HG02798 (cell line): ENCODE measurements around the gene CGB2.
"Not testable (repeated sequence)": the region's sequence is repeated elsewhere in the genome, so short reads cannot be mapped to it uniquely, and the experiment has no call there.

ENCODE experiments used
- ATAC-seq: cut with Tn5 transposase; IDR thresholded peaks from one replicate; pipeline ENCODE4 v1.9.1; 2021; ENCODE audit warnings: mild to moderate bottlenecking; ENCODE audit not compliant: unreplicated experiment, poor library complexity

CGB2 gene

DNA sequence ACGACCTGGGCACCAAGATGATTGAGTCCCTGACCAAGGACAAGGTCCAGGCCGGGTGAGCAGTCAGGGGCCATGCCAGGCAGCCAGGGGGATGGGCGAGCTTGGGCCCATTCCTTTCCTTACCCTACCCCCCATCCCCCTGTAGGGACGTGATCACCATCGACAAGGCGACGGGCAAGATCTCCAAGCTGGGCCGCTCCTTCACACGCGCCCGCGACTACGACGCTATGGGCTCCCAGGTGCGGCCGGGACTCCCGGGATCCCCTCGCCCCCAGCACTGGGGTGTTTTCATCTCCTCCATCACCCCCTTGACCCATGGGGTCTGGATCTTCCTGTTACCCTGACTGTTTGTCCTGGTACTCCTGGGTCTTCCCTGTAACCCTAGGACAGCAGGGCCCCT is 21.9 kb upstream of the CGB2 start:
- no peak for ATAC-seq

DNA sequence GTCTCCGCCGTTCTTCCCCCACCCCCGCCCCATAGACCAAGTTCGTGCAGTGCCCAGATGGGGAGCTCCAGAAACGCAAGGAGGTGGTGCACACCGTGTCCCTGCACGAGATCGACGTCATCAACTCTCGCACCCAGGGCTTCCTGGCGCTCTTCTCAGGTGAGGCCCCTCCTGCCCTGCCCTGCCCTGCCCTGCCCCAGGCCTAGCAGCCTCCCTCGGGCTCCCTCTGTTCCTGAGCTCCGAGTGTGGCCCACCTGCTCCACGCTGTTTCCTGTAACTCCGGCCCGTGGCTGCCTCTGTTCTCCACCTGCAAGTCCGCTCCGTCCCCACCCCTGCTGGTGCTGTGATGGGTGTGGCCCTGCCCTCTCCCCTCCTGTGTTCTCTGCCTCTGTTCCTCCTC is 21.2 kb upstream of the CGB2 start:
- ATAC-seq: no peak

DNA sequence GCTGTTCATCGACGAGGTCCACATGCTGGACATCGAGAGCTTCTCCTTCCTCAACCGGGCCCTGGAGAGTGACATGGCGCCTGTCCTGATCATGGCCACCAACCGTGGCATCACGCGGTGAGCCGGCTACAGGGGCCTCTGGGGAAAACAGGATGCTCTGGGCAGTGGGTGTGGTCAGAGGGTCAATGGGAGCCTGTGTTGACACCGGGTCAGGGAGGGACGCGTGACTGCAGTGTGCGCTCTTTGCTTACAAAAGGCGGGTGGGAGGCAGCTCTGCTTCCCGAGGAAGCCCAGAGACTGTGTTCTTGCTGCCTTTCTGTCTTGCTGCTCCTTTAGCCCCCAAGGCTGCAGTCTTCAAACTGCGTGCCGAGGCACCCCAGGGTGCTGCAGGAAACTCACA is 20.5 kb upstream of the CGB2 start:
- ATAC-seq: no peak

- ATAC-seq: no peak
These were observed 17.4 kb upstream of the CGB2 start for GRCh38 chr19:49014123-49014869.

DNA sequence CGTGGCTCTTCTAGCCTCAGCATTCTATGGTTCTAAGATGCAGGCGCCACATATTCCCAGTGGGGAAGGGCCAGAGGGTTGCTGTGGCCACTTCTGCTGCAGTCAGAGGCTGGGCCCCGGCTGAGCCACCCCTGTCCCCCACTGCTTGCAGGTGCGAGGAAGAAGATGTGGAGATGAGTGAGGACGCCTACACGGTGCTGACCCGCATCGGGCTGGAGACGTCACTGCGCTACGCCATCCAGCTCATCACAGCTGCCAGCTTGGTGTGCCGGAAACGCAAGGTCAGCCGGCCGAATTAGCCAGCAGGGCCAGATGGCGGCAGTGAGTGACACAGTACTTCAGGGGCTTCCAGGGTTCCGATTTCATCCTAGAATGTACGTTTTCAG is 16.8 kb upstream of the CGB2 start:
- ATAC-seq: no peak

- ATAC-seq: no peak
These were observed 15.4 kb upstream of the CGB2 start for GRCh38 chr19:49016067-49016839.

- ATAC-seq: no peak
These were observed 14.5 kb upstream of the CGB2 start, which contains the start of gene LHB for GRCh38 chr19:49017041-49017665. Gene LHB, minus strand, starts transcription at chr19:49017091. Its CDS starts 10 bp downstream, at chr19:49017081.

GRCh38 chr19:49017666-49018351 is 13.9 kb upstream of the CGB2 start:
- ATAC-seq: peak; percentile 57

DNA sequence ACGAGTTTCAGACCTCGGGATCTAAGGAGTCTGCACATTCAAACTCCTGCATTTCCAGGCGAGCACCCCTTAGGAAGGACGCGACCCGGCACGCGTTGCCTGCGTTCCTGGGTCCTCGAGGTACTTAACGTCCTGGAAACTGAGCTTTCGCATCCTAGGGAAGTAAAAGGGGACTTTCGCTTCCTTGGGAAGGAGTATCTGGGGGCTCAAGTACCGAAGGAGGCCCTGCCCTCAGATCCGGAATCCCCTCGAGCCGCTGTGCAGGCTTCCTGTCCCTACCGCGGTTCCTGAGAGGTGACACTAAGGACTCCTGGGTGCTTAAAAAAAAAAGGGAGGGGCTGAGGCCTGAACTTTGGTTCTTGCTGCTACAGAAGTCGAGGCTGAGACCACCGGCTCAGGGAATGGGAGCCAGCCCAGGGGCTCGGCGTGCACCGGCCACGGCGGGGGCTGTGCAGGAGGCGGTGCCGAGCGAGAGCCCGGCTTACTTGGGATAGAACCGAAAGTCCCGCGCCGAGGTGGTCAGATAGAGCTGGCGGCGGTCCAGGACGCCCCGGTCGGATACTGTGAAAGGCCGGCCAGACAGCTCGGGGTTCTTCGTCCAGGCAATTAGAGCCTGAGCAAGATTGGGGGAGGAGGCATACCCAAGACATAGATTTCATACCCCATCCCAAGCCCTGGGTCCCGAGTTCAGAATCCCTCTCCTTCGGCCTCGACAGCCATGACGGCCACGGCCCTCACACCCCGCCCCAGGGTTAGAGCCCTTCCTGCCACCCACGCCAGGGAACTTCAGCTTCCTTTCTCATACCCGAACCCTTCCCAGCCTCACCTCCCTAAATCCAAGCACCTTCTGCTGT is 13.1 kb upstream of the CGB2 start:
- ATAC-seq: not testable (repeated sequence)

DNA sequence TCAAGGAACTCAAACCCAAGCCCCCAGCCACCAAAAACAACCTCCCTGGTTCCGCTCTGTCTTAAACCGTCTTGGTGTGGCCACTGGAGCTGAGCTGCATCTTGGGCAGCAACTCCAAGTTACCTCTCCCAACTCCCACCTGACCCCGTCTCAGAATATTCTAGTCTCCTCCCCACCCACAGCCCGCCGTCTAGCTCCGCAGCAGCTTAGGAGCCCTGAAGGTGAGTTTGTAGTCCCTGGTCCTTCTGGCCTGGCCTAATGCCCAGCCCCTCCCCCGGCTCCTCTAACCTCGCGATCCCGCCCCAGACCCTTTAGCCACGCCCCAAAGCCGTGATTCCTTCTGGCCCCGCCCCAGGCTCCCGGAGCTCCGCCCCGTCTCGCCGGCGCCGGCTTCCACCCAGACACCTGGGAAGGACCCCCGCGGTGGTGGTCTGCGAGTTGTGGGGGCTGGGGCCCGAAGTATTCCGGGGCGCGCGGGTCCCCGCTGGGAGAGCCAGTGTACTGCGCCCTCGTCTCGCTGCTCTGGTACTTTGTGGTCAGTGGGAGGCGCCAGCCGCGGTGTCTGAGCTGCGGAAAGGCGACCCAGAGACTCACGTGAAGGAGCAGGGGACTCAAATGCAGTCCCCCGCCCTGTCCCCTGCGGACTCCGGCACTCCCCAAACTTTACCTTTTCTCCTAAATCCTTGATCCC is 12.3 kb upstream of the CGB2 start:
- no peak for ATAC-seq

GRCh38 chr19:49020342-49020741 is 11.3 kb upstream of the CGB2 start:
- no peak for ATAC-seq

DNA sequence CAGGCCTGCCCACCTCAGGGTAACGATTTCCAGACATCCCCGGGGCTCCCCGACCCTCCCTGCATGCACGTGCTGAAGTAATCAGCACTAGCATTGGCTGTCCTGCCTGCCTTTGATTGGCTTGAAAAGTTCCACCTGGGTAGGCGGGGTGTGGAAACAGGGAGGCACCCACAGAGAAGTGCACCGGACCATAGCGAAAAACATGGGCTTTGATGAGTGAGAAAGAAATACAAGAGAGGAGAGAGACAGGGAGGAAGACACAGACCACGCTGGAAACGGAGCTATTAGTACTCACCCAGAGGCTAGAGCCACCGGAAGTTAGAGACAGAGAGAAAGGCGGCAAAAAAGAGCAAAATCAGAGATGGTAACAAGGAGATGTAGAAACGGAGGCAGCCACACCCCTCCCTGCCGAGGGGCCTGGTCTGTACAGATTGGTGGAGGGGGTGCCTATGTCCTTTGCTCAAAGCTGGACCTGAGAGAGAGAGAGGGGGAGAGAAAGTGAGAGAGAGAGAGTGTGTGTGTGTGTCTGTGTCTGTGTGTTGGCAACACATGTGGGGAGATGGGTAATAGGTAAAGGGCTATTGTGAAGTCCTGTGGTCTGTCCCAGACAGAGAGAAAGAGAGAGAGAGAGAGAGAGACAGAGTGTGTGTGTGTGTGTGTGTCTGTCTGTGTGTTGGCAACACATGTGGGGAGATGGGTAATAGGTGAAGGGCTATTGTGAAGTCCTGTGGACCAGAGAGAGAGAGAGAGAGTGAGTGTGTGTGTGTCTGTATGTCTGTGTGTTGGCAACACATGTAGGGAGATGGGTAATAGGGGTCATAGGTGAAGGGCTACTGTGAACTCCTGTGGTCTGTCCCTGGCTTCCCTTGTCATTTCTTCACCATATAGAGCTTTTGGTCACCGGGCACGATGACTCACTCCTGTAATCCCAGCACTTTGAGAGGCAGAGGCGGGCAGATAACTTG is 10.5 kb upstream of the CGB2 start:
- ATAC-seq: no peak

DNA sequence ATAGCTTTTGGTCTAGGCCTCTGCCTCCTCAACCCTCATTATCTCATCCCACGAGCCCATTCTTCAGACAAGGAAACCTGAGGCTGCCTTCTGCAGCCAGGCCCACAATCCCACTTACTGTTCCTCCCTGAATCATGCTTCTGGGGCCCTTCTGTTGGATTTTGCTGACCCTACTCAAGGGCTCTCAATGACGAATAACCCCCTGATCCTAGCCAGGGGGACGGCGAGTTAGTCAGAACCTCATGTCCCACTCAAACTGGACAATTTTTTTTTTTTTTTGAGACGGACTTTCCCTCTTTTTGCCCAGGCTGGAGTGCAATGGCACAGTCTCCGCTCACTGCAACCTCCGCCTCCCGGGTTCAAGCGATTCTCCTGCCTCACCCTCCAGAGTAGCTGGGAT is 9.6 kb upstream of the CGB2 start:
- ATAC-seq: no peak

DNA sequence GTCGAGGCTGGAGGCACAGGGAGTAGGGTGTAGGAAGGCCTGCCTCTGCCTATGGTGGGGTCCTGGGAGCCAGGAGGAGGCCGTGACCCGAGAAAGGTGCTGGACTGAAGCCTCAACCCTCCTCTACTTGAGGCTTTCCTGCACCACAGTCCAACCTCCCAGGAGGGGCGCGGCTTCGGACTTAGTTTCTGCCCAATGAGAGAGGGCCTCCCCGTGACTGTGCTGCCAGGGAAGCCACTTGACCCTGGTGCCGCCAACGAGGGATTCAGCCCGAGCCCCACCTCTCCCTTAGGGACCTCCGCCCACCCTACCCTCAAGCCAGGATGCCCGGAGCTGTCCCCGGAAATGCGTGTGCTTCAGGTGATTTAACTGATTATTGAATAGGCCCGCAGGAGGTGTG is 7.5 kb upstream of the CGB2 start, which contains the start of gene CGB3:
Gene CGB3 (minus strand): TSS at position 101 of the 400 bp plus-strand sequence. CDS start 362 bp downstream, outside the sequence.
- ATAC-seq: not testable (repeated sequence)

DNA sequence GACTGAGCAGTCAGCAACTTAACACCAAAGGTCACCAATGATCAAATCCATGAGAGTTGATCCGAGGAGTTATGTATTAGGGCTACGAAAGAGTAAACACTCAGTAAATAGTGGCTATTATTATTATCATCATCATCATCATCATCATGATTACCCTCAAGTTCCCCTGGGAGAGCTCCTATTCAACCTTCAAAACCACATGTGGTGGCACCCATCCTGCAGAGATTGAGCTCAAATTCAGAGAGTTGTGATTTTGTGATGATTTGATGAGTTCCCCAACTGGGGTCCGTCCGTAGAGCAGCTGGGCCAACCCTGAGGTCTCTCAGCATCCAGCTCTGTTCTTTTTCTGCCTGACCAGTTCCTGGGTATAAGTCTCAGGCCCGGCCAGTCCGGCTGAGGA is 6.6 kb upstream of the CGB2 start:
- ATAC-seq: not testable (repeated sequence)

- not testable (repeated sequence) for ATAC-seq
These were observed 6.1 kb upstream of the CGB2 start for GRCh38 chr19:49025599-49025998.

- not testable (repeated sequence) for ATAC-seq
These were observed 3.0 kb upstream of the CGB2 start for GRCh38 chr19:49028686-49029085.

- ATAC-seq: not testable (repeated sequence)
These were observed 1.9 kb upstream of the CGB2 start for GRCh38 chr19:49029749-49030148.
